Liver (tissue), 3 donors: ENCODE measurements around the gene NFIX.

Source experiments
- GABPA ChIP-seq, 2 donors: IDR thresholded peaks in 1 of 2; conservative IDR thresholded peaks in 1 of 2; 2 replicates each; pipeline ENCODE4 v1.6.1; 2016; ENCODE audit warnings: antibody characterized with exemption in 2 of 2, mild to moderate bottlenecking in 1 of 2, moderate library complexity in 1 of 2
- JUND ChIP-seq, 2 donors: IDR thresholded peaks; 2 replicates each; pipeline ENCODE4 v1.6.1; 2016; ENCODE audit warnings: antibody characterized with exemption in 2 of 2
- RAD21 ChIP-seq, 2 donors: IDR thresholded peaks; 2 replicates each; pipeline ENCODE4 v1.6.1; 2016; ENCODE audit warnings: antibody characterized with exemption in 2 of 2, mild to moderate bottlenecking in 2 of 2
- SP1 ChIP-seq: IDR thresholded peaks from 2 replicates; pipeline ENCODE4 v1.6.1; 2018; ENCODE audit warnings: antibody characterized with exemption, mild to moderate bottlenecking
- TAF1 ChIP-seq: conservative IDR thresholded peaks from 2 replicates; pipeline ENCODE4 v1.6.1; 2016; ENCODE audit warnings: antibody characterized with exemption, mild to moderate bottlenecking
- YY1 ChIP-seq: IDR thresholded peaks from 2 replicates; pipeline ENCODE4 v1.6.1; 2016; ENCODE audit warnings: antibody characterized with exemption, mild to moderate bottlenecking
- TF ChIP-seq, protein P1 (sequence below): fragments of 150-350 bp; IDR thresholded peaks from 2 replicates; pipeline ENCODE4 v1.5.1; 2017; ENCODE audit warnings: improper control_type of control experiment, low read depth, low read length; ENCODE audit not compliant: missing input control
- donor health status: healthy.
- donor health status: healthy.

DNA sequence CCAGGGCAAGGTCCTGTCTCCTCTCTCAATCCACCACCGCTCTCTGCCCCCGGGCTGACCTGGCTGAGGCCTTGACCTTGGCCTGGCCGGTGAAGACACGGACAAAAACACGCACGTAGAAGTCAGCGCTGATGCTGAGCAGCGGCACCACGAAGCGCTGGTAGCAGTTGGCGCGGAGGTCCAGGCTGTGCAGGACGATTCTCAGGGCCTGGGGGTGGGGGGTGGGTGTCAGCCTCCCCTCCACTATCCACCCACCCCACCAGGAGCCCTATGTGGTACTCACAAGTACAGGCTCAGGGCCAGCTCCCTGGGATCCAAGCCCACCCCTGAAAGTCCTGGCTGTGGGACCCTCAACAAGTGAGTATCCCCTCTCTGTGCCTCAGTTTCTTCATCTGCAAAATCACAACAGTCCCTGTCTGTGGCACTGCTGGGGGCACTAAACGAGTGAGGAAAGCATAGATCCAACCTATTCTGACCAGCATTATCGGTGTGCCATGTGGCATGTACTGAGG is 114.9 kb downstream of the NFIX start:
- TF ChIP-seq, protein P1, sequence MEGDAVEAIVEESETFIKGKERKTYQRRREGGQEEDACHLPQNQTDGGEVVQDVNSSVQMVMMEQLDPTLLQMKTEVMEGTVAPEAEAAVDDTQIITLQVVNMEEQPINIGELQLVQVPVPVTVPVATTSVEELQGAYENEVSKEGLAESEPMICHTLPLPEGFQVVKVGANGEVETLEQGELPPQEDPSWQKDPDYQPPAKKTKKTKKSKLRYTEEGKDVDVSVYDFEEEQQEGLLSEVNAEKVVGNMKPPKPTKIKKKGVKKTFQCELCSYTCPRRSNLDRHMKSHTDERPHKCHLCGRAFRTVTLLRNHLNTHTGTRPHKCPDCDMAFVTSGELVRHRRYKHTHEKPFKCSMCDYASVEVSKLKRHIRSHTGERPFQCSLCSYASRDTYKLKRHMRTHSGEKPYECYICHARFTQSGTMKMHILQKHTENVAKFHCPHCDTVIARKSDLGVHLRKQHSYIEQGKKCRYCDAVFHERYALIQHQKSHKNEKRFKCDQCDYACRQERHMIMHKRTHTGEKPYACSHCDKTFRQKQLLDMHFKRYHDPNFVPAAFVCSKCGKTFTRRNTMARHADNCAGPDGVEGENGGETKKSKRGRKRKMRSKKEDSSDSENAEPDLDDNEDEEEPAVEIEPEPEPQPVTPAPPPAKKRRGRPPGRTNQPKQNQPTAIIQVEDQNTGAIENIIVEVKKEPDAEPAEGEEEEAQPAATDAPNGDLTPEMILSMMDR: no peak
- TF ChIP-seq RAD21 (IDR thresholded peaks at IDR 0.05): no peak
- no peak for TF ChIP-seq SP1
- no peak for TF ChIP-seq TAF1
- no peak for TF ChIP-seq JUND (IDR thresholded peaks at IDR 0.05)
- no peak for TF ChIP-seq GABPA (IDR thresholded peaks at IDR 0.05 in 1 of 2, conservative IDR thresholded peaks at IDR 0.05 in 1 of 2)
- no peak for TF ChIP-seq YY1
